Aorta (tissue), 5 donors: ENCODE results near the gene ZNF610. TPM values are rescaled to one million over a fixed set of nuclear protein-coding genes. Genes with fewer than 3 reads are reported as not detected.

Experiments
- ATAC-seq: fragments of 200-7000 bp; cut with Tn5 transposase; one replicate; pipeline ENCODE4 v1.9.1; 2022; ENCODE audit warnings: moderate library complexity; ENCODE audit not compliant: low FRiP score
- DNase-seq, 2 donors: peaks; one replicate each; pipeline ENCODE4 v3.0.0-alpha.2; 2020
- H3K27ac ChIP-seq, 2 donors: one replicate each; pipeline ENCODE4 v1.5.1; 2013; ENCODE audit warnings: low read length in 2 of 2, mild to moderate bottlenecking in 2 of 2, moderate library complexity in 2 of 2, control low read depth in 1 of 2, inconsistent platforms in 1 of 2, low read depth in 1 of 2
- H3K27me3 ChIP-seq, 2 donors: one replicate each; pipeline ENCODE4 v1.6.1; 2013; ENCODE audit warnings: control low read depth in 1 of 2, low read length in 1 of 2, mild to moderate bottlenecking in 1 of 2, moderate library complexity in 1 of 2; ENCODE audit not compliant: insufficient read depth in 2 of 2, control insufficient read depth in 1 of 2
- H3K36me3 ChIP-seq, 2 donors: one replicate each; pipeline ENCODE4 v1.6.1; 2013; ENCODE audit warnings: control low read depth in 1 of 2, low read length in 1 of 2, mild to moderate bottlenecking in 1 of 2; ENCODE audit not compliant: insufficient read depth in 2 of 2, control insufficient read depth in 1 of 2
- H3K4me1 ChIP-seq, 2 donors: one replicate each; pipeline ENCODE4 v1.6.1; 2013; ENCODE audit warnings: low read length in 2 of 2, control low read depth in 1 of 2, mild to moderate bottlenecking in 1 of 2, moderate library complexity in 1 of 2; ENCODE audit not compliant: insufficient read depth in 2 of 2, control insufficient read depth in 1 of 2
- H3K4me3 ChIP-seq, 2 donors: one replicate each; pipeline ENCODE4 v1.5.1; 2013; ENCODE audit warnings: low read length in 2 of 2, control low read depth in 1 of 2, mild to moderate bottlenecking in 1 of 2
- H3K9me3 ChIP-seq: one replicate; pipeline ENCODE4 v1.6.1; 2013; ENCODE audit warnings: mild to moderate bottlenecking, low read length; ENCODE audit not compliant: control insufficient read depth
- WGBS, 2 donors: extraction: QIAGEN DNeasy Blood & Tissue Kit; methylation state at CpG; one replicate each; pipeline ENCODE4 v1.1.7; 2013; 5-methylcytosine and 5-hydroxymethylcytosine counted together
- intact Hi-C, 2 donors: fragments of 100-400 bp; cut with DNase I; formaldehyde crosslinking; loops; one replicate each; pipeline versions ENCODE4 v1.14.2 to v1.15.0; 2022
- polyA plus RNA-seq, 2 donors: library from polyadenylated mRNA; stranded (reverse); fragments of 200-250 nt; gene quantifications; one replicate each; pipeline ENCODE4 v1.2.3, GENCODE V29; 2013
- total RNA-seq, 2 donors: library from RNA; stranded (reverse); fragmentation: NEBNext Ultra II Directional; extraction: Animal tissue kit (Norgen Biotek cat#: 25700); gene quantifications; one replicate each; pipeline ENCODE4 v1.2.1, GENCODE V29; 2021
- donor health status: healthy with polysubstance abuse.
- donor health status: Bipolar disorder and iron deficiency.
- donor health status: DM: no; HTN: no; CAD: no.
- donor health status: DM: no; HTN: no; CAD: no.
- donor health status: DM: yes; HTN: yes; CAD: no.

Gene ZNF610
- total and polyA plus RNA-seq, 4 donors = 0.50 to 3.2 (median 1.9) TPM

GRCh38 chr19:52369559-52370340 lies 33.7 kb downstream of the ZNF610 start, which contains the start of gene ZNF880:
TSS of gene ZNF880 (plus strand) at chr19:52369923. CDS start at chr19:52369966, 43 bp downstream.
- H3K9me3 ChIP-seq = peaks cover 7% of the 10 kb centered on the region
- no peaks in the 10 kb centered on the region for H3K4me1 ChIP-seq
- H3K27ac ChIP-seq = peak within 1 kb of the TSS; percentile 64 to 85
- intact Hi-C loops = no loop called here
- peaks cover 5 to 7% of the 10 kb centered on the region in 2 donors for H3K36me3 ChIP-seq
- peak within 1 kb of the TSS; percentile 56 to 70 for H3K4me3 ChIP-seq
- H3K27me3 ChIP-seq = no peaks in the 10 kb centered on the region
- peak; percentile 100 for ATAC-seq
- WGBS, 2 donors = 1% methylated on average over 52 of the region's 52 CpGs
- peak; percentile 96 to 98 for DNase-seq

GRCh38 chr19:52370341-52370710 lies 34.3 kb downstream of the ZNF610 start:
- WGBS, 2 donors = 24 to 35% methylated on average over 7 of the region's 7 CpGs
- no peak for ATAC-seq
- Histone ChIP-seq H3K27ac (peak overlapping the region; percentile 64 to 85), H3K36me3 (peaks cover 5 to 9% of the 10 kb centered on the region in 2 donors), H3K9me3 (peaks cover 6% of the 10 kb centered on the region), H3K4me3 (peak overlapping the region; percentile 56 to 70), H3K4me1 (no peaks in the 10 kb centered on the region), H3K27me3 (no peaks in the 10 kb centered on the region)
- intact Hi-C loops = no loop called here
- no peak for DNase-seq

- H3K4me3 ChIP-seq = no peak overlapping the region
- 39 to 50% methylated on average over 1 of the region's 1 CpG for WGBS, 2 donors
- no peaks in the 10 kb centered on the region for H3K4me1 ChIP-seq
- peaks cover 2 to 4% of the 10 kb centered on the region in 2 donors for H3K36me3 ChIP-seq
- peaks cover 19% of the 10 kb centered on the region for H3K9me3 ChIP-seq
- DNase-seq (no peak), ATAC-seq (no peak)
- no peaks in the 10 kb centered on the region for H3K27me3 ChIP-seq
- intact Hi-C loops = no loop called here
- no peak overlapping the region for H3K27ac ChIP-seq
Observed at GRCh38 chr19:52391135-52391534, 55.1 kb downstream of the ZNF610 start.

GRCh38 chr19:52397310-52398080 lies 61.5 kb downstream of the ZNF610 start, which contains the start of gene ZNF528:
TSS of gene ZNF528 (plus strand) at chr19:52397849. CDS start at chr19:52402014, 4,165 bp downstream.
- peak within 1 kb of the TSS; percentile 89 to 92 for H3K4me3 ChIP-seq
- WGBS, 2 donors = 1% methylated on average over 36 of the region's 36 CpGs
- peak within 1 kb of the TSS in 1 of 2 donors; percentile 52 for H3K27ac ChIP-seq
- H3K4me1 ChIP-seq = no peaks in the 10 kb centered on the region
- intact Hi-C loops = no loop called here
- DNase-seq (peak; percentile 98 to 99), ATAC-seq (peak; percentile 97)
- H3K27me3 ChIP-seq = no peaks in the 10 kb centered on the region
- peaks cover 11% of the 10 kb centered on the region for H3K9me3 ChIP-seq
- H3K36me3 ChIP-seq = peaks cover 6 to 10% of the 10 kb centered on the region in 2 donors

GRCh38 chr19:52398081-52398441 lies 62.0 kb downstream of the ZNF610 start:
- Histone ChIP-seq H3K27me3 (no peaks in the 10 kb centered on the region), H3K4me3 (peak overlapping the region; percentile 89 to 92), H3K27ac (peak overlapping the region in 1 of 2 donors; percentile 52), H3K4me1 (no peaks in the 10 kb centered on the region), H3K9me3 (peaks cover 10% of the 10 kb centered on the region), H3K36me3 (peaks cover 6 to 11% of the 10 kb centered on the region in 2 donors)
- intact Hi-C loops = no loop called here
- peak; percentile 23 for ATAC-seq
- 2% methylated on average over 14 of the region's 14 CpGs for WGBS, 2 donors
- peak in 1 of 2 donors; percentile 44 for DNase-seq

GRCh38 chr19:52410276-52410675 lies 74.2 kb downstream of the ZNF610 start:
- intact Hi-C loops = no loop called here
- DNase-seq = no peak
- 97 to 99% methylated on average over 6 of the region's 6 CpGs for WGBS, 2 donors
- no peak for ATAC-seq
- H3K36me3 ChIP-seq = peaks cover 30 to 33% of the 10 kb centered on the region in 2 donors
- no peaks in the 10 kb centered on the region for H3K27me3 ChIP-seq
- no peaks in the 10 kb centered on the region for H3K4me1 ChIP-seq
- H3K9me3 ChIP-seq = peaks cover 44% of the 10 kb centered on the region
- no peak overlapping the region for H3K27ac ChIP-seq
- no peak overlapping the region for H3K4me3 ChIP-seq

GRCh38 chr19:52415711-52416110 lies 79.7 kb downstream of the ZNF610 start:
- intact Hi-C loops = no loop called here
- WGBS, 2 donors = 94 to 97% methylated on average over 5 of the region's 5 CpGs
- no peaks in the 10 kb centered on the region for H3K4me1 ChIP-seq
- ATAC-seq (no peak), DNase-seq (no peak)
- H3K27me3 ChIP-seq = no peaks in the 10 kb centered on the region
- peaks cover 33% of the 10 kb centered on the region for H3K9me3 ChIP-seq
- no peak overlapping the region for H3K27ac ChIP-seq
- H3K36me3 ChIP-seq = peaks cover 3 to 4% of the 10 kb centered on the region in 2 donors
- H3K4me3 ChIP-seq = no peak overlapping the region
